ENCODE data around the gene CDC34.
A peak's percentile ranks its signal among the peaks of the same experiment; 100 is the strongest.

Gene CDC34

GRCh38 chr19:588093-588740 is 56.7 kb downstream of the CDC34 start:
- DNase-seq (ENCODE audit: low spot score): peak; percentile 74
- peak; percentile 59 for TF ChIP-seq CTCF (IDR thresholded peaks at IDR 0.05; ENCODE audit: extremely low read depth, insufficient read depth, missing control alignments)
- in situ Hi-C loops (cut with MboI; ENCODE audit: low pct_unique_long_range_greater_than_20kb, low sequenced_read_pairs, unreplicated experiment): loop anchor here (25.0 kb wide), 1 partner anchor 149 kb away; no protein-coding TSS in a partner anchor

- in situ Hi-C loops (cut with MboI; ENCODE audit: low pct_unique_long_range_greater_than_20kb, low sequenced_read_pairs, unreplicated experiment): loop anchor here (25.0 kb wide), 1 partner anchor 148 kb away; no protein-coding TSS in a partner anchor
- peak; percentile 23 for TF ChIP-seq CTCF (IDR thresholded peaks at IDR 0.05; ENCODE audit: extremely low read depth, insufficient read depth, missing control alignments)
- DNase-seq (ENCODE audit: low spot score): no peak
Measured at GRCh38 chr19:588741-589692, 57.5 kb downstream of the CDC34 start.

GRCh38 chr19:589693-590395 is 58.3 kb downstream of the CDC34 start, which contains the start of gene HCN2:
TSS of gene HCN2 (plus strand) at chr19:589881. CDS start at chr19:589946, 65 bp downstream.
- no peak for TF ChIP-seq CTCF (IDR thresholded peaks at IDR 0.05; ENCODE audit: extremely low read depth, insufficient read depth, missing control alignments)
- in situ Hi-C loops (cut with MboI; ENCODE audit: low pct_unique_long_range_greater_than_20kb, low sequenced_read_pairs, unreplicated experiment): loop anchor here (25.0 kb wide), 1 partner anchor 147 kb away; no protein-coding TSS in a partner anchor
- no peak for DNase-seq (ENCODE audit: low spot score)

GRCh38 chr19:590396-590745 is 58.8 kb downstream of the CDC34 start:
- in situ Hi-C loops (cut with MboI; ENCODE audit: low pct_unique_long_range_greater_than_20kb, low sequenced_read_pairs, unreplicated experiment): loop anchor here (25.0 kb wide), 1 partner anchor 147 kb away; no protein-coding TSS in a partner anchor
- DNase-seq (ENCODE audit: low spot score): no peak
- TF ChIP-seq CTCF (IDR thresholded peaks at IDR 0.05; ENCODE audit: extremely low read depth, insufficient read depth, missing control alignments): no peak

- in situ Hi-C loops (cut with MboI; ENCODE audit: low pct_unique_long_range_greater_than_20kb, low sequenced_read_pairs, unreplicated experiment): loop anchor here (25.0 kb wide), 1 partner anchor 147 kb away; no protein-coding TSS in a partner anchor
- TF ChIP-seq CTCF (IDR thresholded peaks at IDR 0.05; ENCODE audit: extremely low read depth, insufficient read depth, missing control alignments): no peak
- no peak for DNase-seq (ENCODE audit: low spot score)
Measured at GRCh38 chr19:590750-591098, 59.2 kb downstream of the CDC34 start.
